Measurements from ENCODE around the gene PAX6.

PAX6 gene

GRCh38 chr11:31810779-31811647 lies at the start of gene PAX6:
Gene PAX6, minus strand, starts transcription at chr11:31811322. Its CDS starts 4,911 bp downstream, at chr11:31806411.
- DNase-seq (ENCODE audit: low spot score) = peak; percentile 99

- no peak for DNase-seq (ENCODE audit: low spot score)
These were observed 49.3 kb upstream of the PAX6 start for GRCh38 chr11:31860391-31860790.

GRCh38 chr11:31856248-31856647 lies 45.1 kb upstream of the PAX6 start:
- no peak for DNase-seq (ENCODE audit: low spot score)

GRCh38 chr11:31855466-31855865 lies 44.3 kb upstream of the PAX6 start:
- no peak for DNase-seq (ENCODE audit: low spot score)

- no peak for DNase-seq (ENCODE audit: low spot score)
These were observed 39.2 kb upstream of the PAX6 start for GRCh38 chr11:31850365-31850764.

GRCh38 chr11:31847761-31848160 lies 36.6 kb upstream of the PAX6 start:
- DNase-seq (ENCODE audit: low spot score) = no peak

- DNase-seq (ENCODE audit: low spot score) = no peak
These were observed 34.2 kb upstream of the PAX6 start for GRCh38 chr11:31845331-31845730.

- DNase-seq (ENCODE audit: low spot score) = no peak
These were observed 33.2 kb upstream of the PAX6 start for GRCh38 chr11:31844351-31844750.

- DNase-seq (ENCODE audit: low spot score) = no peak
These were observed 30.3 kb upstream of the PAX6 start for GRCh38 chr11:31841435-31841834.

GRCh38 chr11:31834237-31834636 lies 23.1 kb upstream of the PAX6 start:
- DNase-seq (ENCODE audit: low spot score) = no peak

- DNase-seq (ENCODE audit: low spot score) = no peak
These were observed 19.3 kb upstream of the PAX6 start for GRCh38 chr11:31830406-31830805.

- no peak for DNase-seq (ENCODE audit: low spot score)
These were observed 17.1 kb upstream of the PAX6 start for GRCh38 chr11:31828217-31828616.

- peak; percentile 46 for DNase-seq (ENCODE audit: low spot score)
These were observed 16.5 kb upstream of the PAX6 start for GRCh38 chr11:31827455-31828206.

- DNase-seq (ENCODE audit: low spot score) = peak; percentile 65
These were observed 15.7 kb upstream of the PAX6 start for GRCh38 chr11:31826536-31827438.

- DNase-seq (ENCODE audit: low spot score) = peak; percentile 23
These were observed 14.8 kb upstream of the PAX6 start for GRCh38 chr11:31825838-31826484.

- DNase-seq (ENCODE audit: low spot score) = peak; percentile 16
These were observed 14.0 kb upstream of the PAX6 start for GRCh38 chr11:31824879-31825837.

GRCh38 chr11:31824332-31824878 lies 13.3 kb upstream of the PAX6 start:
- no peak for DNase-seq (ENCODE audit: low spot score)

GRCh38 chr11:31823644-31824331 lies 12.7 kb upstream of the PAX6 start:
- DNase-seq (ENCODE audit: low spot score) = no peak

GRCh38 chr11:31822927-31823643 lies 12.0 kb upstream of the PAX6 start:
- peak; percentile 15 for DNase-seq (ENCODE audit: low spot score)
